Measurements from ENCODE around the gene FNDC1. TPM values are rescaled to one million over a fixed set of nuclear protein-coding genes. Genes with fewer than 3 reads are reported as not detected.

Gene FNDC1
- total and polyA plus RNA-seq, 2 donors (not counting 1 experiment from before 2014, with no cell fraction given), result not detected

GRCh38 chr6:159302594-159302992 lies 133.4 kb downstream of the FNDC1 start:
- ChIA-PET POLR2A (no interaction called here), CTCF (no interaction called here)
- Histone ChIP-seq H3K9me3 (ENCODE audit: control extremely low read depth in 1 of 3, control insufficient read depth in 2 of 3, insufficient read depth in 1 of 3, low read length in 2 of 3) (peaks cover 0 to 3% (median 0%) of the 10 kb centered on the region in 3 donors), H3K79me2 (ENCODE audit: control insufficient read depth, insufficient read depth, low read length) (no peaks in the 10 kb centered on the region), H3K9ac (ENCODE audit: low read length) (no peak overlapping the region), H3K4me3 (ENCODE audit: control extremely low read depth in 1 of 5, extremely low read depth in 1 of 5, insufficient read depth in 1 of 5, low read depth in 2 of 5, low read length in 4 of 5) (no peak overlapping the region), H3K4me2 (replicated peaks; ENCODE audit: low read depth, low read length, poor library complexity, severe bottlenecking) (no peak overlapping the region), H3K27me3 (replicated peaks in 1 of 4; ENCODE audit: control extremely low read depth in 1 of 4, control insufficient read depth in 3 of 4, insufficient read depth in 4 of 4, low read length in 3 of 4) (peaks cover 0 to 8% (median 1%) of the 10 kb centered on the region in 4 experiments), H3K27ac (ENCODE audit: low read length in 2 of 2) (no peak overlapping the region), H3K36me3 (replicated peaks in 1 of 2; ENCODE audit: control extremely low read depth in 1 of 2, control insufficient read depth in 1 of 2, extremely low read depth in 1 of 2, insufficient read depth in 2 of 2, low read length in 1 of 2) (no peaks in the 10 kb centered on the region), H4K20me1 (ENCODE audit: control insufficient read depth, insufficient read depth, low read length, poor library complexity, severe bottlenecking) (no peaks in the 10 kb centered on the region), H2AFZ (ENCODE audit: insufficient read depth, low read depth, low read length, poor library complexity, severe bottlenecking) (no peak overlapping the region), H3K4me1 (ENCODE audit: control insufficient read depth in 2 of 2, insufficient read depth in 2 of 2, low read length in 2 of 2) (no peaks in the 10 kb centered on the region)
- TF ChIP-seq EZH2 (IDR thresholded peaks at IDR 0.05; ENCODE audit: borderline replicate concordance, insufficient read depth, low read depth, low read length, poor library complexity, severe bottlenecking), result no peak
- no peak for TF ChIP-seq CTCF (IDR thresholded peaks at IDR 0.05)
- H3K27ac Mint-ChIP-seq, result no peak overlapping the region
- DNase-seq (no peak), ATAC-seq (ENCODE audit: low read depth) (no peak)
- WGBS (ENCODE audit: insufficient coverage), result 86% methylated on average over 2 of the region's 5 CpGs
- H3K27me3 Mint-ChIP-seq, result peaks cover 28% of the 10 kb centered on the region
- no peak overlapping the region for H3K4me3 Mint-ChIP-seq
- intact Hi-C loops (cut with micrococcal nuclease), result no loop called here
- no peaks in the 10 kb centered on the region for H3K9me3 Mint-ChIP-seq (ENCODE audit: insufficient read depth)
- H3K4me1 Mint-ChIP-seq, result no peaks in the 10 kb centered on the region

- Mint-ChIP-seq H3K4me3 (no peak overlapping the region), H3K27me3 (peaks cover 23% of the 10 kb centered on the region), H3K9me3 (ENCODE audit: insufficient read depth) (no peaks in the 10 kb centered on the region), H3K4me1 (no peaks in the 10 kb centered on the region), H3K27ac (no peak overlapping the region)
- Histone ChIP-seq H3K27me3 (replicated peaks in 1 of 4; ENCODE audit: control extremely low read depth in 1 of 4, control insufficient read depth in 3 of 4, insufficient read depth in 4 of 4, low read length in 3 of 4) (peaks cover 0 to 8% (median 1%) of the 10 kb centered on the region in 4 experiments), H2AFZ (ENCODE audit: insufficient read depth, low read depth, low read length, poor library complexity, severe bottlenecking) (no peak overlapping the region), H3K79me2 (ENCODE audit: control insufficient read depth, insufficient read depth, low read length) (no peaks in the 10 kb centered on the region), H3K27ac (ENCODE audit: low read length in 2 of 2) (no peak overlapping the region), H4K20me1 (ENCODE audit: control insufficient read depth, insufficient read depth, low read length, poor library complexity, severe bottlenecking) (no peaks in the 10 kb centered on the region), H3K9ac (ENCODE audit: low read length) (no peak overlapping the region), H3K4me3 (ENCODE audit: control extremely low read depth in 1 of 5, extremely low read depth in 1 of 5, insufficient read depth in 1 of 5, low read depth in 2 of 5, low read length in 4 of 5) (no peak overlapping the region), H3K9me3 (ENCODE audit: control extremely low read depth in 1 of 3, control insufficient read depth in 2 of 3, insufficient read depth in 1 of 3, low read length in 2 of 3) (peaks cover 0 to 3% (median 0%) of the 10 kb centered on the region in 3 donors), H3K36me3 (replicated peaks in 1 of 2; ENCODE audit: control extremely low read depth in 1 of 2, control insufficient read depth in 1 of 2, extremely low read depth in 1 of 2, insufficient read depth in 2 of 2, low read length in 1 of 2) (no peaks in the 10 kb centered on the region), H3K4me1 (ENCODE audit: control insufficient read depth in 2 of 2, insufficient read depth in 2 of 2, low read length in 2 of 2) (no peaks in the 10 kb centered on the region), H3K4me2 (replicated peaks; ENCODE audit: low read depth, low read length, poor library complexity, severe bottlenecking) (no peak overlapping the region)
- intact Hi-C loops (cut with micrococcal nuclease), result no loop called here
- 86% methylated on average over 1 of the region's 2 CpGs for WGBS (ENCODE audit: insufficient coverage)
- no peak for TF ChIP-seq CTCF (IDR thresholded peaks at IDR 0.05)
- no peak for TF ChIP-seq EZH2 (IDR thresholded peaks at IDR 0.05; ENCODE audit: borderline replicate concordance, insufficient read depth, low read depth, low read length, poor library complexity, severe bottlenecking)
- ChIA-PET CTCF (no interaction called here), POLR2A (no interaction called here)
- DNase-seq, result no peak
- no peak for ATAC-seq (ENCODE audit: low read depth)
Observed at GRCh38 chr6:159303159-159303558, 134.0 kb downstream of the FNDC1 start.

Data from B cell (primary cell).